Transverse colon (tissue), 4 donors: ENCODE measurements around the gene GABRG3. TPM values are rescaled to one million over a fixed set of nuclear protein-coding genes. Genes with fewer than 3 reads are reported as not detected.

ENCODE experiments used
- DNase-seq: peaks from one replicate; pipeline ENCODE4 v3.0.0-alpha.2; 2019
- H3K27ac ChIP-seq, 4 donors: fragments of 200-600 bp; sonication (generic); 2 replicates each; pipeline ENCODE4 v1.5.1; 2016 to 2018; ENCODE audit warnings: inconsistent platforms in 4 of 4
- H3K27me3 ChIP-seq: fragments of 200-600 bp; sonication (generic); 2 replicates; pipeline ENCODE4 v1.5.1; 2017; ENCODE audit warnings: inconsistent platforms
- H3K36me3 ChIP-seq, 4 donors: fragments of 200-600 bp; sonication (generic); 2 replicates each; pipeline ENCODE4 v1.5.1; 2017 to 2019; ENCODE audit warnings: inconsistent platforms in 4 of 4
- H3K4me1 ChIP-seq, 4 donors: fragments of 200-600 bp; sonication (generic); 2 replicates each; pipeline ENCODE4 v1.5.1; 2017 to 2020; ENCODE audit warnings: inconsistent platforms in 4 of 4
- H3K4me3 ChIP-seq, 4 donors: fragments of 200-600 bp; sonication (generic); 1 replicate in 1 of 4; 2 replicates in 3 of 4; pipeline versions ENCODE4 v1.5.1 to v1.6.1; 2017 to 2019; ENCODE audit warnings: inconsistent platforms in 4 of 4
- H3K9me3 ChIP-seq, 2 donors: fragments of 200-600 bp; sonication (generic); 2 replicates each; pipeline ENCODE4 v1.5.1; 2017 to 2019; ENCODE audit warnings: inconsistent platforms in 2 of 2
- EP300 ChIP-seq: sonication (generic); formaldehyde crosslinking; IDR thresholded peaks from one replicate; pipeline ENCODE4 v1.6.1; 2017; ENCODE audit warnings: antibody characterized with exemption, low read depth
- POLR2A ChIP-seq: fragments of 450-650 bp; IDR thresholded peaks from one replicate; pipeline ENCODE4 v1.6.1; 2016; ENCODE audit warnings: antibody characterized with exemption, mild to moderate bottlenecking, moderate library complexity
- POLR2AphosphoS5 ChIP-seq, 3 donors: sonication (generic); formaldehyde crosslinking; IDR thresholded peaks; one replicate each; pipeline ENCODE4 v1.6.1; 2016; ENCODE audit warnings: antibody characterized with exemption in 3 of 3
- WGBS, 2 donors: methylation state at CpG; one replicate each; pipeline ENCODE4 v1.1.5; 2018; ENCODE audit warnings: low coverage in 1 of 2; 5-methylcytosine and 5-hydroxymethylcytosine counted together
- in situ Hi-C, 4 donors: fragments of 200-750 bp; cut with MboI; loops; one replicate each; pipeline versions ENCODE4 v1.15.0 to v1.15.1; 2017; ENCODE audit warnings: low sequenced_read_pairs in 3 of 4, low pct_ligation_motif_present in 1 of 4, low pct_unique_long_range_greater_than_20kb in 1 of 4
- intact Hi-C: fragments of 100-400 bp; cut with DNase I; formaldehyde crosslinking; loops from one replicate; pipeline ENCODE4 v1.15.1; 2023; ENCODE audit warnings: low total_unique reads
- total RNA-seq, 4 donors: library from RNA; depleted of rRNA; stranded (reverse); fragments of >200 nt; gene quantifications; one replicate each; pipeline ENCODE4 v1.1.0, GENCODE V29; 2016
- TF ChIP-seq, protein P1 (sequence below), 5 experiments: fragments of 200-600 bp in 3 of 5; fragments of 450-650 bp in 2 of 5; sonication (generic) in 3 of 5; IDR thresholded peaks; 1 replicate in 2 of 5; 2 replicates in 3 of 5; pipeline ENCODE4 v1.5.1; 2016 to 2017; ENCODE audit warnings: antibody characterized with exemption in 5 of 5, inconsistent platforms in 3 of 5, mild to moderate bottlenecking in 2 of 5, moderate library complexity in 1 of 5

GABRG3 gene
- total RNA-seq, 4 donors from 2014 or later, result not detected

DNA sequence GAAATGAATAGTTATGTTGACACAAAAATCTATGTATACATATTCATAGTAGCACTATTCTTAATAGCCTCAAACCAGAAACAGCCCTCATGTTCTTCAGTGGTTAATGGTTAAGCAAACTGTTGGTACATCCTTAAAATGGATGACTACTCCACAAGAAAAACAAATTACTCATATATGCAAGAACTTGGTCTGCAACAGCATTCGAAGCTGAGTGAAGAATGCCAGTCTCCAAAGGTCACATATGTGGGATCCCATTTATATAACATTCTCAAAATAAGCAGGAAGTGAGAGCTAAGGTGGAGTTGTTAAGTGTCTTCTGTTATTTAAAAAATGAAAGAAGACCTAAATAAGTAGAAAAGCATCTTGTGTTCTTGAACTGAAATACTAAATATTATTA is 365.7 kb downstream of the GABRG3 start:
- TF ChIP-seq, protein P1, sequence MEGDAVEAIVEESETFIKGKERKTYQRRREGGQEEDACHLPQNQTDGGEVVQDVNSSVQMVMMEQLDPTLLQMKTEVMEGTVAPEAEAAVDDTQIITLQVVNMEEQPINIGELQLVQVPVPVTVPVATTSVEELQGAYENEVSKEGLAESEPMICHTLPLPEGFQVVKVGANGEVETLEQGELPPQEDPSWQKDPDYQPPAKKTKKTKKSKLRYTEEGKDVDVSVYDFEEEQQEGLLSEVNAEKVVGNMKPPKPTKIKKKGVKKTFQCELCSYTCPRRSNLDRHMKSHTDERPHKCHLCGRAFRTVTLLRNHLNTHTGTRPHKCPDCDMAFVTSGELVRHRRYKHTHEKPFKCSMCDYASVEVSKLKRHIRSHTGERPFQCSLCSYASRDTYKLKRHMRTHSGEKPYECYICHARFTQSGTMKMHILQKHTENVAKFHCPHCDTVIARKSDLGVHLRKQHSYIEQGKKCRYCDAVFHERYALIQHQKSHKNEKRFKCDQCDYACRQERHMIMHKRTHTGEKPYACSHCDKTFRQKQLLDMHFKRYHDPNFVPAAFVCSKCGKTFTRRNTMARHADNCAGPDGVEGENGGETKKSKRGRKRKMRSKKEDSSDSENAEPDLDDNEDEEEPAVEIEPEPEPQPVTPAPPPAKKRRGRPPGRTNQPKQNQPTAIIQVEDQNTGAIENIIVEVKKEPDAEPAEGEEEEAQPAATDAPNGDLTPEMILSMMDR (IDR thresholded peaks at IDR 0.05), result no peak
- no peak for TF ChIP-seq EP300
- TF ChIP-seq POLR2A, result no peak
- no peak for TF ChIP-seq POLR2AphosphoS5 (IDR thresholded peaks at IDR 0.05)
- in situ Hi-C loops, result no loop called here

DNA sequence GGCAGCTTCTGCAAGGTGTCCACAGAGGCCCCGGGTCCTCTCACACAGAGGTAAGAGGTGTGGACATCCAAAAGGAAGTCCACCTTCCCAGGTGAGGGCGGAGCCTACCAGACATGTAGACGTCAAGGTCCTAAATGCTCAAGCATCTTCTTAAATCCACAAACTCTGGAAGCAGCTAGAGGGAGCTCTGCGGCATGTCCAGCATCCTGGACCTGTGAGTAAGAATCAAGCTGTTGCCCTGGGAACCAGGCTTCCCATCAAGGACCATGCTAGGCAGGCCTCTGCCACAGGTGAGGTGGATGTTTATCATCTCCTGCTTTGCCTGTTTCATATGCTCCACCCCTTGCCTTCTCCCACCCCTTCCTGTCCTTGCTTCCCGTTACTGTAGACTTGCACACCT is 368.2 kb downstream of the GABRG3 start:
- TF ChIP-seq POLR2AphosphoS5 (IDR thresholded peaks at IDR 0.05) (no peak), POLR2A (no peak)
- TF ChIP-seq, protein P1 (IDR thresholded peaks at IDR 0.05), result no peak
- DNase-seq, result no peak
- intact Hi-C loops (no loop called here), in situ Hi-C loops (no loop called here)
- Histone ChIP-seq H3K27ac (no peak overlapping the region), H3K27me3 (no peaks in the 10 kb centered on the region), H3K9me3 (peaks cover 0 to 8% of the 10 kb centered on the region in 2 donors), H3K4me3 (no peak overlapping the region), H3K36me3 (no peaks in the 10 kb centered on the region), H3K4me1 (no peaks in the 10 kb centered on the region)
- WGBS, 2 donors, result 85% methylated on average over 5 of the region's 5 CpGs; no CpG with 5 or more reads in 1 of the 2 donors

More for the DNA sequence above, 365.7 kb downstream of the GABRG3 start:
- no peaks in the 10 kb centered on the region for H3K4me1 ChIP-seq
- 61 to 75% methylated on average over 1 of the region's 1 CpG for WGBS, 2 donors
- H3K27ac ChIP-seq, result no peak overlapping the region
- no peaks in the 10 kb centered on the region for H3K36me3 ChIP-seq
- intact Hi-C loops, result no loop called here
- H3K4me3 ChIP-seq, result no peak overlapping the region
- no peaks in the 10 kb centered on the region for H3K27me3 ChIP-seq
- DNase-seq, result no peak
- H3K9me3 ChIP-seq, result no peaks in the 10 kb centered on the region

DNA sequence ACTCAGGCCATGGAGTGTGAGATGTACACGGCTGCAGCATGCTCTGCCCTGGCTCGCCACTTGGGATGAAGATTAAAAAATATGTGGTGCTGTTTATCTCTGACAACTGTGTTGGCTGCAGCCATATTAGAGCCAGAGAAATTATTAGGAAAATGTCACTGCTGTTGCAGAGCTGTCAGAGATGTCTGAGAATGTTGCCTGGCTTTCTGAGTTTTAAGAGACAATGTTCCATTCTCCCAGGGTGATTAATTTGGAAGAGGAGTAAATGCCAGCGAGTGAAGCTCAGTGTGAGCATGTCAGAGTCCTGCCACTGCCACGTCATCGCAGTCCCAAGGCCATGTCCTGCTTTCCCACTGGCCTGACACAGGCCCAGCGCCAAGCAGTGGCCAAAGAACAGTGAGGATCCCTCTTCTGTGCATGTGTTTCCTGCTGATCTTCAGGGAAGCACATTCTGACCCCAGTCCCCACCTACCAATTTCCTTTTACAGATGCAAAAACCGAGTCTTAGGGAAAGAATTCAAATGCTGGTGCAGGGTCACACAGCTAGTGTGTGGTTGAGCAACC is 370.9 kb downstream of the GABRG3 start:
- no peak overlapping the region for H3K4me3 ChIP-seq
- H3K36me3 ChIP-seq, result no peaks in the 10 kb centered on the region
- H3K4me1 ChIP-seq, result no peaks in the 10 kb centered on the region
- H3K9me3 ChIP-seq, result peaks cover 0 to 8% of the 10 kb centered on the region in 2 donors
- H3K27me3 ChIP-seq, result no peaks in the 10 kb centered on the region
- in situ Hi-C loops, result no loop called here
- intact Hi-C loops, result no loop called here
- 63 to 68% methylated on average over 6 to 7 of the region's 7 CpGs for WGBS, 2 donors
- DNase-seq, result no peak
- TF ChIP-seq, protein P1 (IDR thresholded peaks at IDR 0.05), result no peak
- TF ChIP-seq POLR2A (no peak), POLR2AphosphoS5 (IDR thresholded peaks at IDR 0.05) (no peak), EP300 (no peak)
- H3K27ac ChIP-seq, result no peak overlapping the region

DNA sequence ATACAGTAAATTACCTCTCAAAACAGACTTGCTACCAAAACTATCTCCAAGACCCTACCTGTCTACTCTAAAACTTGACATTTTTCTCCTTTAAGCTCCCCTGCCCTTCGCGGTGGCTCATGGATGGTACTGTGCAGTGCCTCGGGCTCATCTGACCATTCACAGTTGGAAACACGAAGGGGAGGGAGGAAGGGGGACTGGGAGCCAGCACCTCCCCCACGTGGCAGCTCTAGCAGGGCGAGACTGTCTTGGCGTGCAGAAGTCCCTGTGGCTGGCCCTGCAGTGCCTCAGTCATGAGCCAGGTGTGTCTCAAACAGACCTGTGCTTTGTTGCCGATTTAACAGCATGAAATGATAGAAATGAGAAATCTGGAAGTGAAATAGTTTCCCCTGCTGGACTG is 372.0 kb downstream of the GABRG3 start:
- TF ChIP-seq EP300, result no peak
- no peaks in the 10 kb centered on the region for H3K36me3 ChIP-seq
- no peaks in the 10 kb centered on the region for H3K27me3 ChIP-seq
- WGBS, 2 donors, result 73 to 100% methylated on average over 1 to 8 of the region's 8 CpGs
- H3K4me1 ChIP-seq, result no peaks in the 10 kb centered on the region
- in situ Hi-C loops (no loop called here), intact Hi-C loops (no loop called here)
- no peak overlapping the region for H3K4me3 ChIP-seq
- no peak for DNase-seq
- no peak overlapping the region for H3K27ac ChIP-seq
- peaks cover 4 to 8% of the 10 kb centered on the region in 2 donors for H3K9me3 ChIP-seq

DNA sequence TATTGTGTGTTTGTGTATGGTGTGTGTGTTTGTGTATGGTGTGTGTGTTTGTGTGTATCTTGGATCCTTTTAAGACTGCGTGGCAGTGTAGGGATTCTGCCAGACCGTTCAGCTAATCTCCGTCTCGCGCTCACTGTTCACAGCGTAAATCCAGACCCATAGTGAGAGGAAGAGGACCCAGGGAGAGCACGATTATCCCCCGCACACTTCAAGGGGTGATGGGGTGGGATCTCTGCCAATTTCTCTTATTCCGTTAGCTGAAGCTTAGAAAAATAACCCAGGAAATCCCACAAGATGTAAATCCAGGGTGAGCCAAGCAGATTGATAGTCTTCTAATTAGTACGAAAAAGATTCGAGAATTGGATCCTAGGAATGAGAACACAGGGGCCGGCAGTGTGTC is 381.2 kb downstream of the GABRG3 start:
- DNase-seq, result no peak

More for the DNA sequence above, 381.2 kb downstream of the GABRG3 start:
- Histone ChIP-seq H3K27me3 (no peaks in the 10 kb centered on the region), H3K9me3 (peaks cover 0 to 3% of the 10 kb centered on the region in 2 donors), H3K4me1 (no peaks in the 10 kb centered on the region), H3K36me3 (no peaks in the 10 kb centered on the region), H3K4me3 (no peak overlapping the region), H3K27ac (no peak overlapping the region)
- intact Hi-C loops (no loop called here), in situ Hi-C loops (loop anchor here in 2 of 4 donors (25.0 kb wide), 2 partner anchors 90 to 465 kb away; no protein-coding TSS in a partner anchor)
- no peak for TF ChIP-seq EP300
- no peak for TF ChIP-seq POLR2A
- no peak for TF ChIP-seq POLR2AphosphoS5 (IDR thresholded peaks at IDR 0.05)
- TF ChIP-seq, protein P1 (IDR thresholded peaks at IDR 0.05), result no peak
- 93 to 94% methylated on average over 6 to 12 of the region's 12 CpGs for WGBS, 2 donors
